Hepatocyte (in vitro differentiated cells): ENCODE measurements around the gene MSRB1.

Source experiments
- CTCF ChIP-seq: fragments of 200-600 bp; sonication (generic); IDR thresholded peaks from 2 replicates; pipeline ENCODE4 v1.5.1; 2016; ENCODE audit warnings: antibody characterized with exemption, mild to moderate bottlenecking; ENCODE audit not compliant: poor library complexity
- EZH2 ChIP-seq: fragments of 200-600 bp; sonication (generic); IDR thresholded peaks from 2 replicates; pipeline ENCODE4 v1.6.1; 2016; ENCODE audit warnings: antibody characterized with exemption, mild to moderate bottlenecking, borderline replicate concordance
- EZH2phosphoT487 ChIP-seq: fragments of 200-600 bp; sonication (generic); IDR thresholded peaks from one replicate; pipeline ENCODE4 v1.6.1; 2018; ENCODE audit warnings: antibody characterized with exemption, mild to moderate bottlenecking, low read depth, moderate library complexity; ENCODE audit not compliant: unreplicated experiment, severe bottlenecking

GRCh38 chr16:1902547-1903219 lies 40.3 kb downstream of the MSRB1 start:
- TF ChIP-seq CTCF (no peak), EZH2 (no peak), EZH2phosphoT487 (no peak)
